Measurements from ENCODE around the gene SH2B3.
"Not testable (repeated sequence)": the region's sequence is repeated elsewhere in the genome, so short reads cannot be mapped to it uniquely, and the experiment has no call there.

The SH2B3 gene

GRCh38 chr12:111445726-111446581, 40.2 kb downstream of the SH2B3 start:
- DNase-seq = peak; percentile 57

DNA sequence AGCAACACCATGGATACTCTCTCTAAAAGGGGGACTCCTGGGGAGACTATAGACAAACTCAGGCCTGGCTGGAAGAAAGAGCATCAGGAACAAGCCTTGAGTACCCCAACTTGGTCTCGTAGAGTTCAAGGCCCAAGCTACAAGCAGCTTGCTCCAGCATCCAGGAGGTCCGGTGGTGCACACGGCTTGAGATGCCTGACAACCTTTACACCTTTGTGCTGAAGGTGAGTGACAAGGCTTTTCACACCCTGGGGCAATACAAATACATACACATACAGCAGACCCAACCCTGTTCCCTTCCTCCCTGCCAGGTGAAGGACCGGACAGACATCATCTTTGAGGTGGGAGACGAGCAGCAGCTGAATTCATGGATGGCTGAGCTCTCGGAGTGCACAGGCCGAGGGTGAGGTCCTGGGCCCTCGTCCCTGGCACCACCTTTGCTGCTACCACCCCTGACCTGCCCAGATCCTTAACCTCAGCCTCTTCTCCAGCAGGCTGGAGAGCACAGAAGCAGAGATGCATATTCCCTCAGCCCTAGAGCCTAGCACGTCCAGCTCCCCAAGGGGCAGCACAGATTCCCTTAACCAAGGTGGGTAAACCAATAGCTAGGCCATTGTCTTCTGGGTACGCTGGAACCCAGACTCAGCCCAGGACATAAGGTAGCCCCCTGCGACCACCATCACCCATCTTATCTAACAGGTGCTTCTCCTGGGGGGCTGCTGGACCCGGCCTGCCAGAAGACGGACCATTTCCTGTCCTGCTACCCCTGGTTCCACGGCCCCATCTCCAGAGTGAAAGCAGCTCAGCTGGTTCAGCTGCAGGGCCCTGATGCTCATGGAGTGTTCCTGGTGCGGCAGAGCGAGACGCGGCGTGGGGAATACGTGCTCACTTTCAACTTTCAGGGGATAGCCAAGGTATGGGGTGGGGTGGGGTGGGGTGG, 41.2 kb downstream of the SH2B3 start:
- no peak for DNase-seq

DNA sequence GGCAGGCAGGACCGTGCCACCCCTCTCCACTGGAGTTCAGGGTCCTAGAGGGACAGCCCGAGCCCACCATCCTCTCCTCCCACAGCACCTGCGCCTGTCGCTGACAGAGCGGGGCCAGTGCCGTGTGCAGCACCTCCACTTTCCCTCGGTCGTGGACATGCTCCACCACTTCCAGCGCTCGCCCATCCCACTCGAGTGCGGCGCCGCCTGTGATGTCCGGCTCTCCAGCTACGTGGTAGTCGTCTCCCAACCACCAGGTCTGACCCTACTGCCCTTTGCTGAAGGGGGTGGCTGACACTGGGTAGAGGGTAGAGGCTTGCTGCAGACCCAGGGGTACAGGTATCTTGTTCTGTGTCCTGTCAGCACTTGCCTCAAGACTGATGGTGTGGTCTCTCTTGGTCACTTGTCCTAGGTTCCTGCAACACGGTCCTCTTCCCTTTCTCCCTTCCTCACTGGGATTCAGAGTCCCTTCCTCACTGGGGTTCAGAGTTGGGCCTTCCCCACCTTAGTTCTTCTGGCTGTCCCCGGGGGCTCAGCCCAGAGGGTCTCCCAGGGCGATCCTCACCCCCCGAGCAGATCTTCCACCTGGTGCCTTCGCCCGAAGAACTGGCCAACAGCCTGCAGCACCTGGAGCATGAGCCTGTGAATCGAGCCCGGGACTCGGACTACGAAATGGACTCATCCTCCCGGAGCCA, 42.0 kb downstream of the SH2B3 start:
- DNase-seq = no peak

DNA sequence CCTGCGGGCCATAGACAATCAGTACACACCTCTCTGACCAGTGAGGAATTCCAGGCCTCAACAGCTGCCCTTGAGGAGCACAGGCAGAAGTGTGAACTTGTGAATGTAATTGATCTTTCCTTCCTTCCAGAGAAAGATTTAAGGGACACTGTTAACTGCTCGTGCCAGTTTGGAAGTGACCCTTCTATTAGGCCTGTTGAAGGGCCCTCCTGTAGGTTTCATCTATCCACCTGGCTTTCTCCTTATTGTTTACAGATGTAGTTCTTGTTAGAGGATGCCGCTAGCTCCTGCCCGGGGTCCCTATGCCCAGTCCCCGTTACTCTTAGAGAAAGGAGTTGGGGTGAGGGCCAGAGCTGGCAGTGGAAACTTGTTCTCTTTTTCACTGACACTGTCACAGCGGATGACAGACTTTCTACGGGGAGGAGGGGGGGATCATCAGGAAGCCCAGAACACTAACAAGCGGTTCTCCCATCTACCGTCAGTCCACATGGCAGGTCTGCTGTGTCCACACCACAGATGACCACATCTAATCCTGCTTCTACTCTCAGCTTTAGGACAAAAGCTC, 42.6 kb downstream of the SH2B3 start:
- no peak for DNase-seq

DNA sequence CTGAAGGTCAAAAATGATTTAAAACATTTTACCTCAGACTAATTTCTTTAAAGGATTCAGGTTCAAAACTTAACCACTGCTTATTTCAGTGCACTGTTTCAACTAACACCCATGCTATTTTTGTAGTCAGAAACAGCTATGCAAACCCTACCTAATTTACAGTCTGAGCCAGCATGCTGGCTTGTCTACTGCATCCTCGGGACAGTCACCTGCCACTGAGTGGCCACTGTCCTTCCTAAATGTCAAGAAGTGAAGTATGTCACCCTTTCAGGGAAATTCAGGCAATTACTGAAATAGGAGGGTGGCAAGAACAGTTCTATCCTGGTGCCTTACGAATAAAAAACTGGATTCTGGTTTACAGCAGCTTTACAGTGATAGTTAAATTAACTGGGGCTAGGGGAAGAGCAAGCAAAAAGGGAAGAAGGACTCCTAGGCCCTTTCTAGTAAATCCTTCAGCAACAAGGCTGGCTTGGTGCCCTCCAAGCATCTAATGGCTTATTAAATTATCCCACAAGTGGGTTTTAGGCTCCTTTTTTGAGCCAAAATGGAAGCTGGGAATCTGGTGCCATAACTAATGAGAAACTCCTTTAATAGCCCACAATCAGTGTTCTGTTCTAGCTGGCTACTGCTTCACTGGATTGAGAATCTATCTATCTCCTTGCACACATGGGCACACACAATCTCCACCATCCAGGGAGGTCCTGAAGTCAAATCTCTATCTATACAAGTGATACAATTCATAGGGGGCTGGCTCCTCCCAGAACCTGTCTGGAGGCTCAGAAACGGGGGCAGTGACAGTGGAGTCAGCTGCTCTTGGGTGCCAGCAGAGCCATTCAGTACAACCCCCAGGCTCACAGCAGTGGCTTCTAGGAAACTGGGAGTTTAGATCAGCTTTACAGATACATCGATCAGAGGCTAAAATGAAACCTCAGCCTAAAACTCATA, 43.4 kb downstream of the SH2B3 start:
- no peak for DNase-seq

DNA sequence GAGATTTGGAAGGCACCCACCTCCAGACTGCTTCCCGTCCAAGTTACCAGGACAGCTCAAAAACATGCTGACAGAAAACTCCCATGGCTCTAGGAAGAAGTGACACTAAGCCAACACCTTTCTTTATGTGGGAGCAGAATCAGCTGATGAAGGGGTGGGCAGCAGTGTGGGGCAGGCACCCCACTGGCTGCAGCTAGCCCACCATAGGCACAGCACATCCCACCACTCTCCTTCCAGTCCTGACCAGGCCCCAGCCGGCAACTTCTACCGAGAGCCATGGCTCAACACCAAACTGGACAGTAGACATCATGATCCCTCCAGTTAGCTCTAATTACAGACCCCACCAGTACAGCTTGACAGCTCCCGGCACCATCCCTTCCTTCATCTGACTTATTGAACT, 45.0 kb downstream of the SH2B3 start:
- no peak for DNase-seq

GRCh38 chr12:111451232-111451631, 45.5 kb downstream of the SH2B3 start:
- DNase-seq = no peak

DNA sequence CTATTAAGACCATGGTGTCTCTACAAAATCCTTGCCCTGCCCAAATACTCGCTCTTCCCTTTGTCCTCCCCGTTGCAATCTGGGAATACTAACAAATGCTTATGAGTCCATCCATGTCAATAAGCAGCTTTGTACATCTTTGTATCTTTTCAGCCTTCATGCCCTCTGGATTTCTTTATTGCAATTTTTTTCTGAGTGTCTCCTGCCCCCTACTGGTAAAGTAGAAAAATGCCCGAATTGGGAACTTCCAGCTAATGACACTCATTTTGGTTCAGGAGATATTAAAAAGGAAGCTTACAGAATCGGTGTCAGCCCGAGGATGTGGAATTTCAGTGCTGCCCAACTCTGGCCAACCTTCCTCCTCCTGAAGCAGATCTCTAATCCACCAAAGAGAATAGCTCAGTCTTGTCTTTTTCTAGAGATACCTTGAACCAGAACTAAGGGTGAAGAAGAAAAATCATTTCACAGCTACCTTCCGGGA, 46.0 kb downstream of the SH2B3 start:
- DNase-seq = no peak

DNA sequence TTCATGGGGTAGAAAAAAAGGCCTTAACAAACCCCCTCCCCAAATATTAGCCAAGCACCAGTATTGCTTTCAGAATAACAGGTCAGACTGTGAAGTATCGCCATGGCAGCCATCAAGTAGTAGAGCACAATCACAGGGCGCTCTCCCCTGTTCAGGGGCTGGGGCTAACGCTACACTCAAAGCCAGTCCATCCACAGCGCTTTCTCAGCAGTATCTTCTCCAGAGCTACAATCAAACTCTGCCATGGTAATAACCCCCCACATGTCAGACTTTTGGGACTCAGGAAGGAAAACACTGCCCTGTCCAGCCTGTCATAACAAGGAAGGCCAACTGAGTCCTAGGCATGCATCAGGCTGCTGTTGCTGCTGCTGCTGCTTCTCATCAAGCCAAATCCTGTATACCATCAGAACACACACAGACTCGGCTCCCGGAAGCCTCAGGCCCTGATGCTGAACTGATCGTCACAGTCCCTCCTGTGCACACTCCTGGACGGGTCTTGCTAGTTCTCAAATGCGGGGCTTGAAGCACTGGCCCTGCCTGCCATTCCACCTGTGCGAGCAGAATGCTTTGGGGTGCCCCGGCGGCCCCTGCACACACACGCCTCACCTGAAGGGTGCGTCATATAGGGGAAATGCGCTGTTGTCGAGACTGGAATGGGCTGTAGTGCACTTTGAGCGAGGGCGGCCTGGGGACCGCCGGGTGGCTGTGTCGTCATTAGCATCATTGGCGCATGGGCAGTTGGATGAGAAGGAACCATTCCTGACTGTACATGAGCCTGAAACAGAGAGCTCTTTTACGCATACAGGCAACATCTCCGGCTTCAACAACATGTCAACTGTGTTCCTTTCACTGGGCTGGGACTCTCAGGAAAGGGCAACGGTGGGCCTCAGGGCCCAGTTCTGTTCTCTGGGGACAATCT, 47.6 kb downstream of the SH2B3 start:
- no peak for DNase-seq

- no peak for DNase-seq
Observed at GRCh38 chr12:111454311-111454710, 48.6 kb downstream of the SH2B3 start.

- DNase-seq = no peak
Observed at GRCh38 chr12:111454716-111455447, 49.2 kb downstream of the SH2B3 start.

GRCh38 chr12:111455448-111456320, 50.0 kb downstream of the SH2B3 start:
- DNase-seq = no peak

DNA sequence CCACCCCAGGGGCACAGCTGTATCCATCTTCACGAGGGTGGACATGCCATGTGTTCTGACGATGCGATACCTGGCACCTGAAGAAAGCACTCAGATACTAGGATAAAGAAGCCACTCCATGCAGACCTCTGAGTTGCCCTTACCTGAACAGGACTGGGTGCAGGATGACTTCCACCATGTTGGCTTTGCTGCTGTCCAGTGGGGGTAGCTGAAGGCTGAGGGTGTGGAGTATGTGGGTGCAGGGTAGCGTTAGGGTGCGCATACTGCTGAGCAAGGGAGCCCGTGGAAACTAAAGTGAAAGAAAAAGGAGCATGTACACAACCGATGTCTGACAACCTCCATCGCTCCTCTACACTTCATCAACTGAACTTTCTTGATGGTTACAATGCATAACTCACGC, 51.3 kb downstream of the SH2B3 start:
- DNase-seq = no peak

- DNase-seq = no peak
Observed at GRCh38 chr12:111457577-111457976, 51.9 kb downstream of the SH2B3 start.

- DNase-seq = no peak
Observed at GRCh38 chr12:111458546-111459172, 52.9 kb downstream of the SH2B3 start.

GRCh38 chr12:111460111-111460510, 54.4 kb downstream of the SH2B3 start:
- not testable (repeated sequence) for DNase-seq

- no peak for DNase-seq
Observed at GRCh38 chr12:111462210-111462769, 56.6 kb downstream of the SH2B3 start.

Data from SHP77 treated with DMSO at 0.1 percent for 48 hours (cell line).